ENCODE measurements around the gene TBL1XR1. TPM values are rescaled to one million over a fixed set of nuclear protein-coding genes. Genes with fewer than 3 reads are reported as not detected.

The TBL1XR1 gene
- total and polyA plus RNA-seq, 4 donors: 24.1 to 203 (median 77.4) TPM

DNA sequence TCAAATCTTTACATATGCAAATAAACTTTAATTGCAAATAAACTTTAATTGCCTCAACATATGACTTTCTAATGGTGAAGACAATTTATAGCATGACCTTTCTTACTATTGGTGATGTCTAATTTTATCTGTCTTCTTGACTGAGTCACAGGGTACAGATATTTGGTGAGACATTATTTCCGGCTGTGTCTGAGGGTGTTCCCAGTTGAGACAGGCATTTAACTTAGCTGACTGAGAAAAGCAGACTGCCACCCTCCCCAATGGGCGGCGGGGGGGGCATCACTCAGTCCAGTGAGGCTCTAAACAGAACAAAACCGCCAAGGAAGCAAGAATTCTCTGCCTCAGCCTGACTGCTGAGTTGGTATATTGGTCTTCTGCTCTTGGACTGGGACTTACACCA lies 160.0 kb downstream of the TBL1XR1 start:
- H3K27me3 ChIP-seq (ENCODE audit: control insufficient read depth in 3 of 3, insufficient read depth in 3 of 3, low read length in 2 of 3): no peaks in the 10 kb centered on the region
- ATAC-seq (ENCODE audit: insufficient read depth, low FRiP score) (no peak), DNase-seq (no peak)
- peaks cover 7 to 19% (median 10%) of the 10 kb centered on the region in 5 donors for H3K4me1 ChIP-seq (ENCODE audit: control insufficient read depth in 5 of 5, insufficient read depth in 5 of 5, low read length in 5 of 5)
- H3K36me3 ChIP-seq (ENCODE audit: control insufficient read depth in 4 of 4, insufficient read depth in 4 of 4, low read length in 4 of 4): peaks cover 12 to 44% (median 26%) of the 10 kb centered on the region in 4 donors
- WGBS, 2 donors: 97 to 99% methylated on average over 4 of the region's 4 CpGs
- H3K27ac ChIP-seq (ENCODE audit: low read depth in 1 of 2, low read length in 1 of 2): peak overlapping the region in 1 of 2 donors; percentile 81
- no peak overlapping the region for H3K4me3 ChIP-seq
- no peaks in the 10 kb centered on the region for H3K9me3 ChIP-seq (ENCODE audit: control insufficient read depth in 4 of 4, insufficient read depth in 3 of 4, low read length in 3 of 4)
- TF ChIP-seq CTCF (IDR thresholded peaks at IDR 0.05; ENCODE audit: control extremely low read depth, extremely low read depth): no peak
- no peak overlapping the region for H3K9ac ChIP-seq (ENCODE audit: insufficient read depth in 1 of 2, low read length in 2 of 2)

GRCh38 chr3:177035676-177036075 lies 161.6 kb downstream of the TBL1XR1 start:
- H3K9me3 ChIP-seq (ENCODE audit: control insufficient read depth in 4 of 4, insufficient read depth in 3 of 4, low read length in 3 of 4): no peaks in the 10 kb centered on the region
- H3K36me3 ChIP-seq (ENCODE audit: control insufficient read depth in 4 of 4, insufficient read depth in 4 of 4, low read length in 4 of 4): peaks cover 12 to 49% (median 20%) of the 10 kb centered on the region in 4 donors
- H3K4me1 ChIP-seq (ENCODE audit: control insufficient read depth in 5 of 5, insufficient read depth in 5 of 5, low read length in 5 of 5): peaks cover 0 to 10% (median 0%) of the 10 kb centered on the region in 5 donors
- no peak overlapping the region for H3K27ac ChIP-seq (ENCODE audit: low read depth in 1 of 2, low read length in 1 of 2)
- no peak for DNase-seq
- no peak overlapping the region for H3K9ac ChIP-seq (ENCODE audit: insufficient read depth in 1 of 2, low read length in 2 of 2)
- no peaks in the 10 kb centered on the region for H3K27me3 ChIP-seq (ENCODE audit: control insufficient read depth in 3 of 3, insufficient read depth in 3 of 3, low read length in 2 of 3)
- TF ChIP-seq CTCF (IDR thresholded peaks at IDR 0.05; ENCODE audit: control extremely low read depth, extremely low read depth): no peak
- H3K4me3 ChIP-seq: no peak overlapping the region
- WGBS, 2 donors: 92% methylated on average over 4 of the region's 4 CpGs
- no peak for ATAC-seq (ENCODE audit: insufficient read depth, low FRiP score)

- H3K4me1 ChIP-seq (ENCODE audit: control insufficient read depth in 5 of 5, insufficient read depth in 5 of 5, low read length in 5 of 5): peaks cover 0 to 10% (median 0%) of the 10 kb centered on the region in 5 donors
- DNase-seq (no peak), ATAC-seq (ENCODE audit: insufficient read depth, low FRiP score) (no peak)
- no peak overlapping the region for H3K9ac ChIP-seq (ENCODE audit: insufficient read depth in 1 of 2, low read length in 2 of 2)
- no peak overlapping the region for H3K27ac ChIP-seq (ENCODE audit: low read depth in 1 of 2, low read length in 1 of 2)
- H3K27me3 ChIP-seq (ENCODE audit: control insufficient read depth in 3 of 3, insufficient read depth in 3 of 3, low read length in 2 of 3): no peaks in the 10 kb centered on the region
- peaks cover 12 to 53% (median 21%) of the 10 kb centered on the region in 4 donors for H3K36me3 ChIP-seq (ENCODE audit: control insufficient read depth in 4 of 4, insufficient read depth in 4 of 4, low read length in 4 of 4)
- no peak for TF ChIP-seq CTCF (IDR thresholded peaks at IDR 0.05; ENCODE audit: control extremely low read depth, extremely low read depth)
- no peak overlapping the region for H3K4me3 ChIP-seq
- 92 to 95% methylated on average over 3 of the region's 3 CpGs for WGBS, 2 donors
- no peaks in the 10 kb centered on the region for H3K9me3 ChIP-seq (ENCODE audit: control insufficient read depth in 4 of 4, insufficient read depth in 3 of 4, low read length in 3 of 4)
Measured at GRCh38 chr3:177034832-177035475, 162.3 kb downstream of the TBL1XR1 start.
